PC-3 (cell line): ENCODE measurements around the gene LIPF. TPM values are rescaled to one million over a fixed set of nuclear protein-coding genes. Genes with fewer than 3 reads are reported as not detected.

ENCODE experiments used
- ATAC-seq: fragments of 200-7000 bp; cut with Tn5 transposase; 2 replicates; pipeline ENCODE4 v1.9.1; 2020; ENCODE audit warnings: mild to moderate bottlenecking, moderate library complexity
- BruUV-seq: library from RNA; stranded (reverse); fragments of 400-500 nt; replicated peaks from 2 replicates; lab custom pipeline; 2021; lab: Mats Ljungman, UMichigan
- CTCF ChIA-PET: fragments of 300-600 bp; sonication (Branson Sonifier 250); formaldehyde crosslinking; loops from one replicate; lab custom pipeline; 2022; ENCODE audit warnings: antibody characterized with exemption; lab: Charles Lee
- POLR2A ChIA-PET: fragments of 300-600 bp; sonication (Branson Sonifier 250); formaldehyde crosslinking; loops from one replicate; lab custom pipeline; 2022; ENCODE audit warnings: antibody characterized with exemption; ENCODE audit not compliant: unreplicated experiment; lab: Charles Lee
- DNase-seq: peaks from one replicate; pipeline ENCODE4 v3.0.0-alpha.2; 2015
- H2AFZ ChIP-seq: fragments of 300-600 bp; sonication (generic); 2 replicates; pipeline ENCODE4 v1.6.0; 2016; ENCODE audit warnings: antibody characterized with exemption, low read length
- H3F3A ChIP-seq: fragments of 300-600 bp; sonication (generic); one replicate; pipeline ENCODE4 v1.6.0; 2017; ENCODE audit warnings: antibody characterized with exemption, low read length, control low read depth, mild to moderate bottlenecking; ENCODE audit not compliant: unreplicated experiment
- H3K27ac ChIP-seq: fragments of 300-600 bp; sonication (generic); 2 replicates; pipeline ENCODE4 v1.5.1; 2016; ENCODE audit warnings: mild to moderate bottlenecking, low read length
- H3K27me3 ChIP-seq: fragments of 300-600 bp; sonication (generic); 2 replicates; pipeline ENCODE4 v1.6.1; 2016; ENCODE audit warnings: low read length, mixed read lengths
- H3K36me3 ChIP-seq: fragments of 300-600 bp; sonication (generic); 2 replicates; pipeline ENCODE4 v1.6.1; 2016; ENCODE audit warnings: low read depth, mixed run types, low read length, mixed read lengths
- H3K4me1 ChIP-seq: fragments of 300-600 bp; sonication (generic); 2 replicates; pipeline ENCODE4 v1.5.1; 2016; ENCODE audit warnings: low read length; ENCODE audit not compliant: insufficient read depth
- H3K4me2 ChIP-seq: fragments of 300-600 bp; sonication (generic); 2 replicates; pipeline ENCODE4 v1.6.0; 2016; ENCODE audit warnings: low read length
- H3K4me3 ChIP-seq: fragments of 300-600 bp; sonication (generic); 2 replicates; pipeline ENCODE4 v1.5.1; 2016; ENCODE audit warnings: mild to moderate bottlenecking, low read length, mixed read lengths
- H3K79me2 ChIP-seq: fragments of 300-600 bp; sonication (generic); 2 replicates; pipeline ENCODE4 v1.6.1; 2017; ENCODE audit warnings: low read length, mixed read lengths
- H3K9ac ChIP-seq: fragments of 300-600 bp; sonication (generic); 2 replicates; pipeline ENCODE4 v1.6.0; 2016; ENCODE audit warnings: mild to moderate bottlenecking, low read length
- H3K9me2 ChIP-seq: fragments of 300-600 bp; sonication (generic); replicated peaks from 2 replicates; pipeline ENCODE4 v1.6.1; 2016; ENCODE audit warnings: mixed run types, low read length, mixed read lengths
- H3K9me3 ChIP-seq: fragments of 300-600 bp; sonication (generic); 2 replicates; pipeline ENCODE4 v1.6.1; 2016; ENCODE audit warnings: low read length, mixed read lengths
- H4K20me1 ChIP-seq: fragments of 300-600 bp; sonication (generic); 2 replicates; pipeline ENCODE4 v1.6.1; 2016; ENCODE audit warnings: low read length, mixed read lengths
- CTCF ChIP-seq: fragments of 300-600 bp; sonication (generic); conservative IDR thresholded peaks from 2 replicates; pipeline ENCODE4 v1.5.1; 2017; ENCODE audit warnings: antibody characterized with exemption, low read depth, mild to moderate bottlenecking, low read length
- EZH2 ChIP-seq: fragments of 300-600 bp; sonication (generic); IDR thresholded peaks from one replicate; pipeline ENCODE4 v1.6.1; 2017; ENCODE audit warnings: antibody characterized with exemption, mild to moderate bottlenecking, low read length; ENCODE audit not compliant: unreplicated experiment
- EZH2phosphoT487 ChIP-seq: fragments of 300-600 bp; sonication (generic); IDR thresholded peaks from 2 replicates; pipeline ENCODE4 v1.6.1; 2018; ENCODE audit warnings: mild to moderate bottlenecking, antibody characterized with exemption, low read length, borderline replicate concordance
- intact Hi-C: fragments of 100-400 bp; cut with micrococcal nuclease; formaldehyde crosslinking; loops from 2 replicates; pipeline ENCODE4 v1.9.0; 2023
- total RNA-seq: library from RNA; depleted of rRNA; stranded (reverse); fragments of >200 nt; gene quantifications from 2 replicates; pipeline ENCODE4 v1.2.3, GENCODE V29; 2014; rRNA removed

Gene LIPF
- total RNA-seq, 1 experiment from 2014 or later: not detected

DNA sequence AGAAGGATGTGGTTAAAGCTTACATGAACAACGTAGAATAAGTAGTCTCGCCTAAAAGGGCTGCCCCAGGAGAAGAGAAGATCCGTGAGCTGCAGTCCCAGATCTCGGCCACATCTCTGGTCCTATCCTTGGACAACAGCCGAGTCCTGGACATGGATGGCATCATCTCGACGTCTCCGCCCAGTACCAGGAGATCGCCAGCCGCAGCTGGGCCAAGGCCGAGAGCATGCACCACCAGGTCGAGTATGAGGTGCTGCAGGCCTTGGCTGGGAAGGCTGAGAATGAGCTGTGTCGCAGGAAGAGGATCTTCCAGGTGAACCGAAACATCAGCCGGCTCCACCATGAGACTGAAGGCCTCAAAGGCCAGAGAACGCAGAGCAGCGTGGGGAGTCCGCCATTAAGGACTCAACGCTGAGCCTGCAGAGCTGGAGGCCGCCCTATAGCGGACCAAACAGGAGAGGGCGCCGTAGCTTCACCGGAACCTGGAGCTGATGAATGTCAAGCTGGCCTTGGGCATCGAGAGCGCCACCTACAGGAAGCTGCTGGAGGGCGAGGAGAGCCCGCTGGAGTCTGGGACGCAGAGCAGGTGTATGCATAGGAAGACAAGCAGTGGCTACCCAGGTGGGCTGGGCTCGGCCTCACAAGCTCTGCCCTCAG lies 64.0 kb downstream of the LIPF start:
- Histone ChIP-seq H3K36me3 (no peaks in the 10 kb centered on the region; the same call in 1 of the 2 replicates), H3K9ac (no peak overlapping the region), H2AFZ (no peak overlapping the region), H3K9me3 (no peaks in the 10 kb centered on the region), H3K79me2 (no peaks in the 10 kb centered on the region), H4K20me1 (no peaks in the 10 kb centered on the region), H3F3A (no peaks in the 10 kb centered on the region), H3K27ac (no peak overlapping the region), H3K4me2 (no peak overlapping the region), H3K27me3 (no peaks in the 10 kb centered on the region), H3K9me2 (no peaks in the 10 kb centered on the region), H3K4me3 (no peak overlapping the region), H3K4me1 (no peaks in the 10 kb centered on the region)
- TF ChIP-seq EZH2phosphoT487 (no peak), CTCF (no peak), EZH2 (no peak)
- ATAC-seq (no peak), DNase-seq (no peak)
- intact Hi-C loops: no loop called here
- CTCF ChIA-PET: no interaction called here
- POLR2A ChIA-PET: no interaction called here
- no TSS peak for BruUV-seq

Other genes starting within 250 kb of the LIPF start
- gene RNLS, start 81.1 kb upstream of the LIPF start, total RNA-seq: not detected in 2 replicates
- gene LIPJ, start 77.7 kb upstream of the LIPF start, total RNA-seq: not detected in 2 replicates
- gene LIPK, start 41.8 kb downstream of the LIPF start, total RNA-seq: not detected in 2 replicates
- not detected in 2 replicates for gene LIPN, start 95.6 kb downstream of the LIPF start, total RNA-seq
- not detected in 2 replicates for gene LIPM, start 138.3 kb downstream of the LIPF start, total RNA-seq
- gene ANKRD22, start 187.4 kb downstream of the LIPF start, total RNA-seq: 5.0 and 6.2 TPM in 2 replicates
- gene STAMBPL1, start 215.8 kb downstream of the LIPF start, total RNA-seq: 15.7 and 19.5 TPM in 2 replicates